Colonic mucosa (tissue), 4 donors: Measurements from ENCODE around the gene CFB. TPM values are rescaled to one million over a fixed set of nuclear protein-coding genes. Genes with fewer than 3 reads are reported as not detected.
A peak's percentile ranks its signal among the peaks of the same experiment; 100 is the strongest.
"Not testable (repeated sequence)": the region's sequence is repeated elsewhere in the genome, so short reads cannot be mapped to it uniquely, and the experiment has no call there.

Experiments
- DNase-seq: peaks from one replicate; pipeline ENCODE4 v3.0.0-alpha.2; 2020
- H3K27ac ChIP-seq: fragments of 200-600 bp; one replicate; pipeline ENCODE4 v1.8.0; 2021
- H3K27me3 ChIP-seq: fragments of 200-600 bp; one replicate; pipeline ENCODE4 v1.8.0; 2021
- H3K36me3 ChIP-seq: fragments of 200-600 bp; one replicate; pipeline ENCODE4 v1.8.0; 2021
- H3K4me1 ChIP-seq: fragments of 200-600 bp; one replicate; pipeline ENCODE4 v1.8.0; 2021; ENCODE audit warnings: mild to moderate bottlenecking
- H3K4me3 ChIP-seq: fragments of 200-600 bp; one replicate; pipeline ENCODE4 v1.8.0; 2021
- H3K9ac ChIP-seq, 2 donors: one replicate each; pipeline ENCODE4 v1.7.0; 2013; ENCODE audit warnings: control low read depth in 2 of 2, low read depth in 2 of 2, low read length in 2 of 2
- H3K9me3 ChIP-seq: fragments of 200-600 bp; one replicate; pipeline ENCODE4 v1.8.0; 2021
- CTCF ChIP-seq: fragments of 200-600 bp; IDR thresholded peaks from one replicate; pipeline ENCODE4 v1.8.0; 2022; ENCODE audit warnings: antibody characterized with exemption, mild to moderate bottlenecking
- intact Hi-C: fragments of 100-400 bp; cut with DNase I; formaldehyde crosslinking; loops from one replicate; pipeline ENCODE4 v1.14.1; 2022
- total RNA-seq, 2 donors: library from RNA; stranded (reverse); fragmentation: NEBNext Ultra II Directional in 1 of 2; extraction: Animal tissue kit (Norgen Biotek cat#: 25700) in 1 of 2; gene quantifications; one replicate each; pipeline ENCODE4 v1.2.1, GENCODE V29; 2021
- donor health status: healthy.
- donor health status: DM: no; HTN: no; CAD: no.
- donor health status: DM: no; HTN: no; CAD: no.

Gene CFB
- total RNA-seq, 2 donors from 2014 or later: 20.4 to 60.6 TPM

GRCh38 chr6:31928672-31928939, 17.3 kb upstream of the CFB start:
- H3K9me3 ChIP-seq: no peaks in the 10 kb centered on the region
- intact Hi-C loops: no loop called here
- no peaks in the 10 kb centered on the region for H3K36me3 ChIP-seq
- no peak for TF ChIP-seq CTCF
- no peak overlapping the region for H3K27ac ChIP-seq
- no peak overlapping the region for H3K9ac ChIP-seq
- peak overlapping the region; percentile 4 for H3K4me3 ChIP-seq
- no peaks in the 10 kb centered on the region for H3K27me3 ChIP-seq
- H3K4me1 ChIP-seq: no peaks in the 10 kb centered on the region
- no peak for DNase-seq

- H3K9ac ChIP-seq: no peak overlapping the region
- no peak overlapping the region for H3K4me3 ChIP-seq
- no peaks in the 10 kb centered on the region for H3K36me3 ChIP-seq
- no peaks in the 10 kb centered on the region for H3K4me1 ChIP-seq
- H3K9me3 ChIP-seq: no peaks in the 10 kb centered on the region
- no peaks in the 10 kb centered on the region for H3K27me3 ChIP-seq
- DNase-seq: no peak
- no peak for TF ChIP-seq CTCF
- no peak overlapping the region for H3K27ac ChIP-seq
- intact Hi-C loops: no loop called here
Measured at GRCh38 chr6:31930962-31931361, 14.9 kb upstream of the CFB start.

- H3K9ac ChIP-seq, H3K9me3 ChIP-seq, H3K4me1 ChIP-seq, H3K27me3 ChIP-seq, H3K27ac ChIP-seq, H3K36me3 ChIP-seq, H3K4me3 ChIP-seq, DNase-seq, intact Hi-C loops: not testable (repeated sequence)
Measured at GRCh38 chr6:31932137-31932536, 13.8 kb upstream of the CFB start.

GRCh38 chr6:31933537-31933936, 12.4 kb upstream of the CFB start:
- no peak overlapping the region for H3K27ac ChIP-seq
- no peak for DNase-seq
- no peaks in the 10 kb centered on the region for H3K36me3 ChIP-seq
- no peak overlapping the region for H3K9ac ChIP-seq
- intact Hi-C loops: no loop called here
- H3K4me1 ChIP-seq: no peaks in the 10 kb centered on the region
- H3K27me3 ChIP-seq: no peaks in the 10 kb centered on the region
- H3K9me3 ChIP-seq: no peaks in the 10 kb centered on the region
- TF ChIP-seq CTCF: no peak
- no peak overlapping the region for H3K4me3 ChIP-seq

- Histone ChIP-seq H3K4me1 (no peaks in the 10 kb centered on the region), H3K9me3 (no peaks in the 10 kb centered on the region), H3K9ac (no peak overlapping the region), H3K36me3 (no peaks in the 10 kb centered on the region), H3K27me3 (no peaks in the 10 kb centered on the region), H3K27ac (no peak overlapping the region), H3K4me3 (no peak overlapping the region)
- TF ChIP-seq CTCF: no peak
- no peak for DNase-seq
- intact Hi-C loops: no loop called here
Measured at GRCh38 chr6:31935021-31935420, 10.9 kb upstream of the CFB start.

GRCh38 chr6:31935823-31936222, 10.1 kb upstream of the CFB start:
- H3K27me3 ChIP-seq: no peaks in the 10 kb centered on the region
- H3K36me3 ChIP-seq: no peaks in the 10 kb centered on the region
- no peaks in the 10 kb centered on the region for H3K9me3 ChIP-seq
- intact Hi-C loops: no loop called here
- no peaks in the 10 kb centered on the region for H3K4me1 ChIP-seq
- TF ChIP-seq CTCF: no peak
- H3K27ac ChIP-seq: no peak overlapping the region
- H3K9ac ChIP-seq: no peak overlapping the region
- no peak overlapping the region for H3K4me3 ChIP-seq
- no peak for DNase-seq
